Hepatocyte (in vitro differentiated cells): ENCODE measurements around the gene WDR90.

Source experiments
- EZH2 ChIP-seq: fragments of 200-600 bp; sonication (generic); IDR thresholded peaks from 2 replicates; pipeline ENCODE4 v1.6.1; 2016; ENCODE audit warnings: antibody characterized with exemption, mild to moderate bottlenecking, borderline replicate concordance
- EZH2phosphoT487 ChIP-seq: fragments of 200-600 bp; sonication (generic); IDR thresholded peaks from one replicate; pipeline ENCODE4 v1.6.1; 2018; ENCODE audit warnings: antibody characterized with exemption, mild to moderate bottlenecking, low read depth, moderate library complexity; ENCODE audit not compliant: unreplicated experiment, severe bottlenecking
- TF ChIP-seq, protein P1 (sequence below): fragments of 200-600 bp; sonication (generic); IDR thresholded peaks from 2 replicates; pipeline ENCODE4 v1.5.1; 2016; ENCODE audit warnings: antibody characterized with exemption, mild to moderate bottlenecking; ENCODE audit not compliant: poor library complexity

DNA sequence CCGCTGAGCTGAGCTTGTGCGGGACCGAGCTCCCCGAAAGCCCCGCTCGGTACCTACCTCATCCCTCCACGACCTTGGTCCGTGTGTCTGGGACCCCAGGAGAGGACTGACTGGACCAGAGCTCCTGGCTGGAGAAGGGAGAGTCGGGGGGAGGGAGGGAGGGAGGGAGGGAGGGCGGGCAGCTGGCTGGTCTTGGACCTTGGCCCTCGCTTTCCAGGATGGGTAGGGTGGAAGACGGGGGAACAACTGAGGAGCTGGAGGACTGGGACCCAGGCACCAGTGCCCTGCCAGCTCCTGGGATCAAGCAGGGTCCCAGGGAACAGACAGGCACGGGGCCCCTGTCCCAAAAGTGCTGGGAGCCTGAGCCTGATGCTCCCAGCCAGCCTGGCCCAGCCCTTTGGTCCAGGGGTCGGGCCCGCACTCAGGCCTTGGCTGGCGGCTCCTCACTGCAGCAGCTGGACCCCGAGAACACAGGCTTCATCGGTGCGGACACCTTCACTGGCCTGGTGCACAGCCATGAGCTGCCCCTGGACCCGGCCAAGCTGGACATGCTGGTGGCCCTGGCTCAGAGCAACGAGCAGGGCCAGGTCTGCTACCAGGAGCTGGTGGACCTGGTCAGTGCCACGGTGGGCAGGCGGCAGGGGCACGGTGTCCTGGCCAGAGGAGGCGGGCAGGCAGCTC, 26.9 kb downstream of the WDR90 start:
- TF ChIP-seq, protein P1, sequence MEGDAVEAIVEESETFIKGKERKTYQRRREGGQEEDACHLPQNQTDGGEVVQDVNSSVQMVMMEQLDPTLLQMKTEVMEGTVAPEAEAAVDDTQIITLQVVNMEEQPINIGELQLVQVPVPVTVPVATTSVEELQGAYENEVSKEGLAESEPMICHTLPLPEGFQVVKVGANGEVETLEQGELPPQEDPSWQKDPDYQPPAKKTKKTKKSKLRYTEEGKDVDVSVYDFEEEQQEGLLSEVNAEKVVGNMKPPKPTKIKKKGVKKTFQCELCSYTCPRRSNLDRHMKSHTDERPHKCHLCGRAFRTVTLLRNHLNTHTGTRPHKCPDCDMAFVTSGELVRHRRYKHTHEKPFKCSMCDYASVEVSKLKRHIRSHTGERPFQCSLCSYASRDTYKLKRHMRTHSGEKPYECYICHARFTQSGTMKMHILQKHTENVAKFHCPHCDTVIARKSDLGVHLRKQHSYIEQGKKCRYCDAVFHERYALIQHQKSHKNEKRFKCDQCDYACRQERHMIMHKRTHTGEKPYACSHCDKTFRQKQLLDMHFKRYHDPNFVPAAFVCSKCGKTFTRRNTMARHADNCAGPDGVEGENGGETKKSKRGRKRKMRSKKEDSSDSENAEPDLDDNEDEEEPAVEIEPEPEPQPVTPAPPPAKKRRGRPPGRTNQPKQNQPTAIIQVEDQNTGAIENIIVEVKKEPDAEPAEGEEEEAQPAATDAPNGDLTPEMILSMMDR = no peak
- TF ChIP-seq EZH2phosphoT487 = no peak
- no peak for TF ChIP-seq EZH2
